Upper lobe of left lung (tissue), 6 donors: Measurements from ENCODE around the gene TNS1. TPM values are rescaled to one million over a fixed set of nuclear protein-coding genes. Genes with fewer than 3 reads are reported as not detected.

Experiments used
- ATAC-seq, 2 donors: fragments of 200-7000 bp; cut with Tn5 transposase; one replicate each; pipeline ENCODE4 v1.9.1; 2022; ENCODE audit warnings: mild to moderate bottlenecking in 2 of 2, moderate library complexity in 2 of 2; ENCODE audit not compliant: low FRiP score in 2 of 2
- DNase-seq, 2 donors: peaks; one replicate each; pipeline ENCODE4 v3.0.0-alpha.2; 2019 to 2020
- H3K27ac ChIP-seq, 4 donors: fragments of 200-600 bp; sonication (generic); one replicate each; pipeline ENCODE4 v1.5.1; 2016 to 2019
- H3K27me3 ChIP-seq, 4 donors: fragments of 200-600 bp; sonication (generic); one replicate each; pipeline ENCODE4 v1.5.1; 2017 to 2019
- H3K36me3 ChIP-seq, 4 donors: fragments of 200-600 bp; sonication (generic); one replicate each; pipeline ENCODE4 v1.5.1; 2016 to 2019
- H3K4me1 ChIP-seq, 4 donors: fragments of 200-600 bp; sonication (generic); one replicate each; pipeline ENCODE4 v1.5.1; 2018 to 2019
- H3K4me3 ChIP-seq, 4 donors: fragments of 200-600 bp; sonication (generic); one replicate each; pipeline ENCODE4 v1.5.1; 2017 to 2019; ENCODE audit warnings: mild to moderate bottlenecking in 2 of 4, moderate library complexity in 1 of 4
- H3K9me3 ChIP-seq, 4 donors: fragments of 200-600 bp; sonication (generic); one replicate each; pipeline ENCODE4 v1.5.1; 2018 to 2019
- EP300 ChIP-seq, 4 donors: sonication (generic); formaldehyde crosslinking; IDR thresholded peaks; one replicate each; pipeline ENCODE4 v1.5.1; 2017; ENCODE audit warnings: antibody characterized with exemption in 4 of 4, control low read depth in 2 of 4
- POLR2A ChIP-seq, 4 donors: fragments of 450-650 bp; IDR thresholded peaks; one replicate each; pipeline ENCODE4 v1.5.1; 2016 to 2017; ENCODE audit warnings: antibody characterized with exemption in 4 of 4, mild to moderate bottlenecking in 2 of 4
- POLR2AphosphoS5 ChIP-seq, 2 donors: sonication (generic); formaldehyde crosslinking; IDR thresholded peaks; one replicate each; pipeline ENCODE4 v1.5.1; 2017; ENCODE audit warnings: antibody characterized with exemption in 2 of 2
- WGBS, 2 donors: methylation state at CpG; one replicate each; pipeline ENCODE4 v1.1.5; 2017 to 2018; 5-methylcytosine and 5-hydroxymethylcytosine counted together
- total RNA-seq, 6 donors: library from RNA; depleted of rRNA in 4 of 6; stranded (reverse); fragments of >200 nt in 4 of 6; gene quantifications; one replicate each; pipeline versions ENCODE4 v1.1.0 to v1.2.1, GENCODE V29; 2016 to 2021
- TF ChIP-seq, protein P1 (sequence below), 6 experiments: fragments of 450-650 bp in 4 of 6; fragments of 200-600 bp in 2 of 6; sonication (generic) in 2 of 6; IDR thresholded peaks; one replicate each; pipeline ENCODE4 v1.5.1; 2016 to 2019; ENCODE audit warnings: antibody characterized with exemption in 6 of 6
- donor health status: DM: no; HTN: no; CAD: no; lungs with moderate emphysema.
- donor health status: DM: no; HTN: yes; CAD: no; lungs with severe emphysema.

The TNS1 gene
- total RNA-seq, 6 donors from 2014 or later, result 325 to 1,095 (median 550) TPM

DNA sequence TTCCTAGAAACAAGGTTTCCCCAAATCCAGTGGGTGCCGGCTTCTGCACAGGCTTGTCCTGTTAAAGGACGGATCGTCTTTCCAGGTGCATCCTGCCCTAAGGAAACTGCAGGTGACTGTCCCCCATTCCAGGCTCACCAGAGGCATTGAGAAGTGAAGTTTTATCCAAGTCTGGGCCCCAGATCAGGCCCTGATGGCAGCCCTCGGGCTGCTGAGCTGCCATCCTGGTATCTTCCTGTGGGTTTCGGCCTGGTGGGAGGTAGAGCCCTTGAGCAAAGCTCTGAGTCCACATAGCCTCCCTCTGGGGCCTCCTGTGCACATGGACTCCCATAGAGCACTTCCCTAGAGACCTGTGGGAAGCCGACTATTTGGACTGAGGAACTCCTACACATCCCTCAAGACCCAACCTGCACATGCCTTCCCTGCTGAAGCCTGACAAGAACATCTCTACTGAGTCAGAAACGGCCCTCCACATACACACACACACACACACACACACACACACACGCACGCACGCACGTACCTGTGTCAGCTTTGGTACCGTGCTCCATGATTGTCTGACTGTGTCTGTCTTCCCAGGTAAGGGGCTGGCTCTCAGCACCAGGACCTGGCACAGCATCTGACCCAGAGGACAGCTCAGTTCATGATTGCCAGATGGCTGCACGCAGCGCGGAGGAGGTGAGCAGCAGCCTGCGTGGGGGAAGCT lies 16.4 kb downstream of the TNS1 start:
- no peak for TF ChIP-seq POLR2AphosphoS5 (IDR thresholded peaks at IDR 0.05)
- no peak for TF ChIP-seq EP300 (IDR thresholded peaks at IDR 0.05)
- TF ChIP-seq, protein P1, sequence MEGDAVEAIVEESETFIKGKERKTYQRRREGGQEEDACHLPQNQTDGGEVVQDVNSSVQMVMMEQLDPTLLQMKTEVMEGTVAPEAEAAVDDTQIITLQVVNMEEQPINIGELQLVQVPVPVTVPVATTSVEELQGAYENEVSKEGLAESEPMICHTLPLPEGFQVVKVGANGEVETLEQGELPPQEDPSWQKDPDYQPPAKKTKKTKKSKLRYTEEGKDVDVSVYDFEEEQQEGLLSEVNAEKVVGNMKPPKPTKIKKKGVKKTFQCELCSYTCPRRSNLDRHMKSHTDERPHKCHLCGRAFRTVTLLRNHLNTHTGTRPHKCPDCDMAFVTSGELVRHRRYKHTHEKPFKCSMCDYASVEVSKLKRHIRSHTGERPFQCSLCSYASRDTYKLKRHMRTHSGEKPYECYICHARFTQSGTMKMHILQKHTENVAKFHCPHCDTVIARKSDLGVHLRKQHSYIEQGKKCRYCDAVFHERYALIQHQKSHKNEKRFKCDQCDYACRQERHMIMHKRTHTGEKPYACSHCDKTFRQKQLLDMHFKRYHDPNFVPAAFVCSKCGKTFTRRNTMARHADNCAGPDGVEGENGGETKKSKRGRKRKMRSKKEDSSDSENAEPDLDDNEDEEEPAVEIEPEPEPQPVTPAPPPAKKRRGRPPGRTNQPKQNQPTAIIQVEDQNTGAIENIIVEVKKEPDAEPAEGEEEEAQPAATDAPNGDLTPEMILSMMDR (IDR thresholded peaks at IDR 0.05), result no peak
- no peak for TF ChIP-seq POLR2A (IDR thresholded peaks at IDR 0.05)
- DNase-seq, result no peak
- H3K4me3 ChIP-seq, result no peak overlapping the region
- WGBS, 2 donors, result 93 to 94% methylated on average over 14 to 16 of the region's 16 CpGs
- peaks cover 27 to 48% (median 32%) of the 10 kb centered on the region in 4 donors for H3K4me1 ChIP-seq
- peak overlapping the region in 2 of 4 donors; percentile 4 to 81 for H3K27ac ChIP-seq
- no peaks in the 10 kb centered on the region for H3K27me3 ChIP-seq
- no peaks in the 10 kb centered on the region for H3K36me3 ChIP-seq
- no peaks in the 10 kb centered on the region for H3K9me3 ChIP-seq
- ATAC-seq, result no peak

DNA sequence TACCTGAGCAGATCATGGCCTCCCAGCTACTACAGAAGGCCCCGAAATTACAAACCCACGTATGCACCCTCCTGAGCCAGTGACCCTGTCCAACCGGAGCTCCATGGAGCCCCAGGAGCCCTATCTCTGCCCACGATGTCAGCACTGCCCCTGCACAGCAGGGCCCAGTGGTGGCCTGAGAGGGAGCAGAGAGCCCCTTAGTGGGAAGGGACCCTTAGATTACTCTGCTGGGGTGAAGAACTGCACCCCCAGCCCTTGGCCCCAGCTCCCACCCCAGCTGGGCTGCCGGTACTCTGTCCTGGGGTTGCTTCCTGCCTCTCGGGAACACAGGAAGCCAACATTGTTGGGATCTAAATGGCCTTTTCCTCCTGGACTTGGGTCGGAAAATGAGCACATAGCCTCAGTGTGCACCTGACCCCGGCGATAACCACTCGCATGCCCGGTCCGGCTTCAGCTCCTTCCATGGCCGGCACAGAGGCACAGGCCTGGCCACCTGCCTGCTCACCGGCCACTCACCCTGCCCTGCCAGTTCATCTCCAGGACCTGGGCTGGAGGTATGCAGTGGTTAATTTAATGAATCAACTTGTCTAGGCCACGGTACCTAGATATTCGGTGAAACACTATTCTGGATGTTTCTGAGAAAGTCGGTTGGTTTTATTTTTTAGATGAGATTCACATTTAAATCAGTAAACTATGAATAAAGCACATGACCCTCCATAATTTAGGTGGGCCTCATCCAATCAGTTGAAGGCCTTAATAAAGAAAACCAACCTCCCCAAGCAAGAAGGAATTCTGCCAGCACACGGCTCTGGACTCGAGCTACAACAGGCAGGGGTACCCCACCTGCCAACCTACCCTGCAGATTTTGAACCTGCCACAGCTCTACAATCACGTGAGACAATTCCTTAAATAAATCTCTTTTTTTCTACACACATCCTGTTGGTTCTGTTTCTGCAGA lies 19.2 kb downstream of the TNS1 start:
- no peak for DNase-seq
- Histone ChIP-seq H3K4me1 (peaks cover 49 to 73% (median 52%) of the 10 kb centered on the region in 4 donors), H3K36me3 (no peaks in the 10 kb centered on the region), H3K9me3 (no peaks in the 10 kb centered on the region), H3K27me3 (no peaks in the 10 kb centered on the region), H3K27ac (peak overlapping the region; percentile 35 to 89 (median 70)), H3K4me3 (no peak overlapping the region)
- 78 to 80% methylated on average over 15 to 20 of the region's 20 CpGs for WGBS, 2 donors
- TF ChIP-seq EP300 (IDR thresholded peaks at IDR 0.05), result peak in 1 of 4 donors; percentile 45
- TF ChIP-seq, protein P1 (IDR thresholded peaks at IDR 0.05), result no peak
- no peak for TF ChIP-seq POLR2A (IDR thresholded peaks at IDR 0.05)
- TF ChIP-seq POLR2AphosphoS5 (IDR thresholded peaks at IDR 0.05), result peak; percentile 64 to 70
- no peak for ATAC-seq

DNA sequence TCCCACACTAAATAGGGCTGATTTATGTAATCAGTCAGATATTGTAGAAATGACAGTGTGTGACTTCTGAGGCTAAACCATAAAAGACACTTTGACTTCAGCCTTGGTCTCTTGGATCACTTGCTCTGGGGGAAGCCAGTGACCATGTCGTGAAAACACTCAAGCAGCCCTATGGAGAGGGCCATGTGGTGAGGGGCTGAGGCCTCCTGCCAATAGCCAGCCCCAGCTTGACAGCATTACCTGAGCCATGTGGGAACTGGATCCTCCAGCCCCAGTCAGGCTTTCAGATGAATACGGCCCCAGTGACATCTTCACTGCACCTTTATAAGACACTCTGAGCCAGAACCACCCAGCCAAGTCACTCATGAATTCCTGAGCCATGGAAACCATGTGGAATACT lies 20.8 kb downstream of the TNS1 start:
- H3K4me1 ChIP-seq, result peaks cover 46 to 69% (median 50%) of the 10 kb centered on the region in 4 donors
- no peak for ATAC-seq
- no peaks in the 10 kb centered on the region for H3K9me3 ChIP-seq
- 82 to 95% methylated on average over 1 to 2 of the region's 2 CpGs for WGBS, 2 donors
- H3K4me3 ChIP-seq, result no peak overlapping the region
- TF ChIP-seq POLR2A (IDR thresholded peaks at IDR 0.05) (no peak), EP300 (IDR thresholded peaks at IDR 0.05) (no peak), POLR2AphosphoS5 (IDR thresholded peaks at IDR 0.05) (no peak)
- TF ChIP-seq, protein P1 (IDR thresholded peaks at IDR 0.05), result no peak
- DNase-seq, result no peak
- peak overlapping the region; percentile 49 to 89 (median 84) for H3K27ac ChIP-seq
- H3K36me3 ChIP-seq, result no peaks in the 10 kb centered on the region
- no peaks in the 10 kb centered on the region for H3K27me3 ChIP-seq

DNA sequence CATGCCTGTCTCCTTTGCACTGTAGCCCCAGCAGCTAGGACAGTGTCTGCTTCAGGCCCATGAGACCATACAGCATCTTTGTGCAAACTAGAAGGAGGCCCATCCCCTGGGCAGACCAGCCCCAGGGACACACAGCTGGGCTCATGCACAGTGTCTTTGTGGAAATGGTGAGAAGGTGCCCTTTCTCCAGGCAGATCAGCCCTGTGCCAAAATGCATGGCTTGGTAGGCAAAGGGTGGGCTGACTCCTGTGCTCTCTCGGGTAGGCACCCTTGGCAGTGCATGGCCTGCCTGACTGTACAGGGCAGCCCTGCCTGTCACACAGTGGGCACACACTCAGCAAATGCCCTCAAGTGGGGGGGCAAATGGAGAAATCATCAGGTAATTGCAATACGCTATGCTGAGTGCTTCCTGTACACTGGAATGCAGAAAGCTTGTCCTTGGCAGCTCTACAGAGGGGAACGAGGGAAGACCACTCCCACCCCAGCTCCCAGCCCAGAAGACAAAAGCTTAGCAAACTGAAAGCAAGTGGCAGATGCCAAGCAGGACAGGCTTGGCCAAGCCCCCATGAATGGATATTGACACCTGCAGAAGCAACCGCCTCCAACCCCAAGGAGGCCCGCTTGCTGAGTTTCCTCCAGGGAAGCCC lies 21.6 kb downstream of the TNS1 start:
- H3K9me3 ChIP-seq, result no peaks in the 10 kb centered on the region
- DNase-seq (peak in 1 of 2 donors; percentile 57), ATAC-seq (peak; percentile 10 to 58)
- WGBS, 2 donors, result 39 to 86% methylated on average over 2 to 5 of the region's 5 CpGs
- H3K4me3 ChIP-seq, result no peak overlapping the region
- H3K27ac ChIP-seq, result peak overlapping the region; percentile 49 to 89 (median 84)
- no peaks in the 10 kb centered on the region for H3K27me3 ChIP-seq
- TF ChIP-seq POLR2AphosphoS5 (IDR thresholded peaks at IDR 0.05), result peak; percentile 21 to 36
- TF ChIP-seq, protein P1 (IDR thresholded peaks at IDR 0.05), result no peak
- TF ChIP-seq EP300 (IDR thresholded peaks at IDR 0.05), result peak in 1 of 4 donors; percentile 5
- TF ChIP-seq POLR2A (IDR thresholded peaks at IDR 0.05), result no peak
- H3K36me3 ChIP-seq, result no peaks in the 10 kb centered on the region
- H3K4me1 ChIP-seq, result peaks cover 46 to 66% (median 50%) of the 10 kb centered on the region in 4 donors
